IMR-90 (cell line): ENCODE data around the gene LRIG1. TPM values are rescaled to one million over a fixed set of nuclear protein-coding genes. Genes with fewer than 3 reads are reported as not detected.
A peak's percentile ranks its signal among the peaks of the same experiment; 100 is the strongest.

Source experiments
- ATAC-seq: fragments of 200-7000 bp; cut with Tn5 transposase; 2 replicates; pipeline ENCODE4 v1.9.1; 2020; ENCODE audit warnings: low read depth, mild to moderate bottlenecking, moderate library complexity
- Bru-seq: library from RNA; stranded (reverse); fragments of 400-500 nt; gene quantifications from one replicate; lab custom pipeline; 2021; lab: Mats Ljungman, UMichigan
- BruChase-seq, 2 experiments: library from RNA; stranded (reverse); fragments of 400-500 nt; gene quantifications; one replicate each; lab custom pipeline; 2021; lab: Mats Ljungman, UMichigan
- BruUV-seq: library from RNA; stranded (reverse); fragments of 400-500 nt; replicated peaks from 2 replicates; lab custom pipeline; 2021; lab: Mats Ljungman, UMichigan
- CTCF ChIA-PET: fragments of 300-600 bp; formaldehyde crosslinking; extraction: SDS; loops from one replicate; lab custom pipeline; 2021; ENCODE audit warnings: antibody characterized with exemption; lab: Yijun Ruan, JAX
- POLR2A ChIA-PET: fragments of 300-600 bp; sonication (Branson Sonifier 250); formaldehyde crosslinking; loops from one replicate; lab custom pipeline; 2022; ENCODE audit warnings: antibody characterized with exemption; ENCODE audit not compliant: unreplicated experiment; lab: Charles Lee
- DNase-seq: peaks from one replicate; pipeline ENCODE4 v3.0.0; 2013
- H2AFZ ChIP-seq: replicated peaks from 2 replicates; pipeline ENCODE3; 2013; ENCODE audit warnings: low read length, mild to moderate bottlenecking; ENCODE audit not compliant: poor library complexity
- H2AK5ac ChIP-seq: 2 replicates; pipeline ENCODE4 v1.6.1; 2013; ENCODE audit warnings: low read depth, low read length, inconsistent platforms
- H2AK9ac ChIP-seq: replicated peaks from 2 replicates; pipeline ENCODE3; 2013; ENCODE audit warnings: mild to moderate bottlenecking, low read depth, low read length, moderate library complexity; ENCODE audit not compliant: poor library complexity
- H2BK120ac ChIP-seq: 2 replicates; pipeline ENCODE4 v1.6.1; 2013; ENCODE audit warnings: low read depth, low read length, inconsistent platforms
- H2BK15ac ChIP-seq: 3 replicates; pipeline ENCODE4 v1.6.1; 2013; ENCODE audit warnings: low read depth, low read length, inconsistent platforms
- H2BK20ac ChIP-seq: 2 replicates; pipeline ENCODE4 v1.6.1; 2013; ENCODE audit warnings: low read depth, mild to moderate bottlenecking, inconsistent platforms, low read length, moderate library complexity
- H2BK5ac ChIP-seq: 2 replicates; pipeline ENCODE4 v1.6.1; 2013; ENCODE audit warnings: mild to moderate bottlenecking, low read depth, low read length, inconsistent platforms; ENCODE audit not compliant: poor library complexity, severe bottlenecking
- H3K14ac ChIP-seq: replicated peaks from 2 replicates; pipeline ENCODE4 v1.6.1; 2013; ENCODE audit warnings: low read depth, low read length, inconsistent platforms
- H3K18ac ChIP-seq: 2 replicates; pipeline ENCODE4 v1.6.1; 2013; ENCODE audit warnings: low read depth, low read length, control low read depth
- H3K23ac ChIP-seq: 2 replicates; pipeline ENCODE4 v1.6.1; 2013; ENCODE audit warnings: low read depth, low read length, inconsistent platforms
- H3K27ac ChIP-seq: 2 replicates; pipeline ENCODE4 v1.5.1; 2013; ENCODE audit warnings: mild to moderate bottlenecking, control low read depth, low read length; ENCODE audit not compliant: insufficient read depth
- H3K27me3 ChIP-seq: 2 replicates; pipeline ENCODE4 v1.6.1; 2013; ENCODE audit warnings: low read length; ENCODE audit not compliant: control insufficient read depth, insufficient read depth
- H3K36me3 ChIP-seq: 2 replicates; pipeline ENCODE4 v1.6.1; 2013; ENCODE audit warnings: low read length, mixed read lengths; ENCODE audit not compliant: control insufficient read depth, insufficient read depth
- H3K4ac ChIP-seq: 2 replicates; pipeline ENCODE4 v1.6.1; 2013; ENCODE audit warnings: low read depth, low read length, inconsistent platforms
- H3K4me1 ChIP-seq: 2 replicates; pipeline ENCODE4 v1.6.1; 2013; ENCODE audit warnings: low read length, mixed read lengths; ENCODE audit not compliant: control insufficient read depth, insufficient read depth
- H3K4me2 ChIP-seq: 2 replicates; pipeline ENCODE4 v1.6.1; 2013; ENCODE audit warnings: low read depth, mild to moderate bottlenecking, control low read depth, low read length, moderate library complexity
- H3K4me3 ChIP-seq: 2 replicates; pipeline ENCODE4 v1.5.1; 2013; ENCODE audit warnings: low read depth, mild to moderate bottlenecking, control low read depth, low read length, moderate library complexity; ENCODE audit not compliant: insufficient read depth
- H3K56ac ChIP-seq: 2 replicates; pipeline ENCODE4 v1.6.1; 2013; ENCODE audit warnings: low read length, inconsistent platforms; ENCODE audit not compliant: insufficient read depth; ENCODE audit errors: extremely low read depth
- H3K79me1 ChIP-seq, 2 experiments: 2 replicates each; pipeline ENCODE4 v1.6.1; 2013; ENCODE audit warnings: low read length in 2 of 2, inconsistent platforms in 1 of 2, low read depth in 1 of 2
- H3K9ac ChIP-seq: 2 replicates; pipeline ENCODE4 v1.6.1; 2013; ENCODE audit warnings: low read depth, low read length, control low read depth
- H3K9me1 ChIP-seq: 2 replicates; pipeline ENCODE4 v1.6.1; 2013; ENCODE audit warnings: low read length, inconsistent platforms; ENCODE audit not compliant: insufficient read depth
- H3K9me3 ChIP-seq: 2 replicates; pipeline ENCODE4 v1.6.1; 2013; ENCODE audit warnings: low read length; ENCODE audit not compliant: control insufficient read depth, insufficient read depth
- H4K20me1 ChIP-seq: 2 replicates; pipeline ENCODE4 v1.6.1; 2013; ENCODE audit warnings: low read length, inconsistent platforms; ENCODE audit not compliant: insufficient read depth
- H4K5ac ChIP-seq: 2 replicates; pipeline ENCODE4 v1.6.1; 2013; ENCODE audit warnings: mild to moderate bottlenecking, low read depth, low read length, control low read depth
- H4K8ac ChIP-seq, 2 experiments: 2 replicates each; pipeline ENCODE4 v1.6.1; 2013; ENCODE audit warnings: low read depth in 2 of 2, low read length in 2 of 2, control low read depth in 1 of 2, inconsistent platforms in 1 of 2
- H4K91ac ChIP-seq: 2 replicates; pipeline ENCODE4 v1.6.1; 2013; ENCODE audit warnings: low read depth, low read length, inconsistent platforms; ENCODE audit not compliant: insufficient read depth
- BHLHE40 ChIP-seq: fragments of 150-350 bp; IDR thresholded peaks from 2 replicates; pipeline ENCODE4 v1.6.1; 2016; ENCODE audit warnings: mild to moderate bottlenecking, low read depth, low read length
- CEBPB ChIP-seq: IDR thresholded peaks from 2 replicates; pipeline ENCODE4 v1.6.1; 2012; ENCODE audit warnings: low read depth, low read length, improper control_type of control experiment
- MAFK ChIP-seq: IDR thresholded peaks from 2 replicates; pipeline ENCODE4 v1.6.1; 2012; ENCODE audit warnings: low read depth, low read length, improper control_type of control experiment
- MXI1 ChIP-seq: IDR thresholded peaks from 2 replicates; pipeline ENCODE4 v1.6.1; 2012; ENCODE audit warnings: low read depth, mild to moderate bottlenecking, low read length, moderate library complexity, borderline replicate concordance
- WGBS, 2 experiments: methylation state at CpG; one replicate each; pipeline versions ENCODE4 v1.1.5 to v1.1.7; 2013; ENCODE audit warnings: missing lambda C conversion rate in 2 of 2; ENCODE audit not compliant: insufficient read length in 1 of 2; ENCODE audit errors: extremely low coverage in 2 of 2; 5-methylcytosine and 5-hydroxymethylcytosine counted together
- dilution Hi-C: fragments of 300-500 bp; cut with HindIII; formaldehyde crosslinking; loops from one replicate; pipeline ENCODE4 v1.14.3; 2018; ENCODE audit warnings: low sequenced_read_pairs; ENCODE audit not compliant: unreplicated experiment
- in situ Hi-C: fragments of 300-500 bp; cut with MboI; formaldehyde crosslinking; loops from 3 replicates; pipeline ENCODE4 v1.14.3; 2019; ENCODE audit warnings: low sequenced_read_pairs, inconsistent platforms, mixed read lengths
- intact Hi-C: fragments of 100-400 bp; cut with micrococcal nuclease; formaldehyde crosslinking; loops from 2 replicates; pipeline ENCODE4 v1.10.0; 2022
- long read RNA-seq: library from polyadenylated mRNA; unstranded; transcript quantifications from one replicate; pipeline ENCODE4 v2.0.0, GENCODE V29; 2021; ENCODE audit not compliant: unreplicated experiment
- polyA plus RNA-seq, 3 experiments: library from polyadenylated mRNA; depleted of rRNA; stranded (reverse); fragments of >200 nt; gene quantifications; 2 replicates each; pipeline ENCODE4 v1.2.3, GENCODE V29; 2012; ENCODE audit warnings: low replicate concordance in 1 of 3
- total RNA-seq: library from RNA; depleted of rRNA; stranded (reverse); fragments of >200 nt; gene quantifications from 2 replicates; pipeline ENCODE4 v1.2.3, GENCODE V29; 2012; rRNA removed
- TF ChIP-seq, protein P1 (sequence below): conservative IDR thresholded peaks from 2 replicates; pipeline ENCODE4 v1.5.1; 2012; ENCODE audit warnings: mild to moderate bottlenecking, low read depth, low read length, improper control_type of control experiment

LRIG1 gene, protein sequence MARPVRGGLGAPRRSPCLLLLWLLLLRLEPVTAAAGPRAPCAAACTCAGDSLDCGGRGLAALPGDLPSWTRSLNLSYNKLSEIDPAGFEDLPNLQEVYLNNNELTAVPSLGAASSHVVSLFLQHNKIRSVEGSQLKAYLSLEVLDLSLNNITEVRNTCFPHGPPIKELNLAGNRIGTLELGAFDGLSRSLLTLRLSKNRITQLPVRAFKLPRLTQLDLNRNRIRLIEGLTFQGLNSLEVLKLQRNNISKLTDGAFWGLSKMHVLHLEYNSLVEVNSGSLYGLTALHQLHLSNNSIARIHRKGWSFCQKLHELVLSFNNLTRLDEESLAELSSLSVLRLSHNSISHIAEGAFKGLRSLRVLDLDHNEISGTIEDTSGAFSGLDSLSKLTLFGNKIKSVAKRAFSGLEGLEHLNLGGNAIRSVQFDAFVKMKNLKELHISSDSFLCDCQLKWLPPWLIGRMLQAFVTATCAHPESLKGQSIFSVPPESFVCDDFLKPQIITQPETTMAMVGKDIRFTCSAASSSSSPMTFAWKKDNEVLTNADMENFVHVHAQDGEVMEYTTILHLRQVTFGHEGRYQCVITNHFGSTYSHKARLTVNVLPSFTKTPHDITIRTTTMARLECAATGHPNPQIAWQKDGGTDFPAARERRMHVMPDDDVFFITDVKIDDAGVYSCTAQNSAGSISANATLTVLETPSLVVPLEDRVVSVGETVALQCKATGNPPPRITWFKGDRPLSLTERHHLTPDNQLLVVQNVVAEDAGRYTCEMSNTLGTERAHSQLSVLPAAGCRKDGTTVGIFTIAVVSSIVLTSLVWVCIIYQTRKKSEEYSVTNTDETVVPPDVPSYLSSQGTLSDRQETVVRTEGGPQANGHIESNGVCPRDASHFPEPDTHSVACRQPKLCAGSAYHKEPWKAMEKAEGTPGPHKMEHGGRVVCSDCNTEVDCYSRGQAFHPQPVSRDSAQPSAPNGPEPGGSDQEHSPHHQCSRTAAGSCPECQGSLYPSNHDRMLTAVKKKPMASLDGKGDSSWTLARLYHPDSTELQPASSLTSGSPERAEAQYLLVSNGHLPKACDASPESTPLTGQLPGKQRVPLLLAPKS
- total RNA-seq (69.2 and 87.8 TPM in 2 replicates), polyA plus RNA-seq (2012; rRNA removed) (55.9 and 62.8 TPM in 2 replicates), Bru-seq, nascent RNA (percentile 92 among the genes with signal in this experiment), BruChase-seq, experiment 1, labeled RNA remaining after a 6-hour chase (percentile 82 among the genes with signal in this experiment), BruChase-seq, experiment 2, labeled RNA remaining after a 2-hour chase (percentile 79 among the genes with signal in this experiment)
- polyA plus RNA-seq (2012; cell fraction: cytosol; rRNA removed) = 35.1 and 74.2 TPM in 2 replicates
- 87.7 and 98.9 TPM in 2 replicates for polyA plus RNA-seq (2012; cell fraction: nucleus; rRNA removed; ENCODE audit: low replicate concordance)
- long read RNA-seq, full-length matches to known transcripts = 24 of 98 reads
- long read RNA-seq, partial matches to known transcripts = 66 of 98 reads
- long read RNA-seq, other reads (novel, unspliced or antisense) = 8 of 98 reads

DNA sequence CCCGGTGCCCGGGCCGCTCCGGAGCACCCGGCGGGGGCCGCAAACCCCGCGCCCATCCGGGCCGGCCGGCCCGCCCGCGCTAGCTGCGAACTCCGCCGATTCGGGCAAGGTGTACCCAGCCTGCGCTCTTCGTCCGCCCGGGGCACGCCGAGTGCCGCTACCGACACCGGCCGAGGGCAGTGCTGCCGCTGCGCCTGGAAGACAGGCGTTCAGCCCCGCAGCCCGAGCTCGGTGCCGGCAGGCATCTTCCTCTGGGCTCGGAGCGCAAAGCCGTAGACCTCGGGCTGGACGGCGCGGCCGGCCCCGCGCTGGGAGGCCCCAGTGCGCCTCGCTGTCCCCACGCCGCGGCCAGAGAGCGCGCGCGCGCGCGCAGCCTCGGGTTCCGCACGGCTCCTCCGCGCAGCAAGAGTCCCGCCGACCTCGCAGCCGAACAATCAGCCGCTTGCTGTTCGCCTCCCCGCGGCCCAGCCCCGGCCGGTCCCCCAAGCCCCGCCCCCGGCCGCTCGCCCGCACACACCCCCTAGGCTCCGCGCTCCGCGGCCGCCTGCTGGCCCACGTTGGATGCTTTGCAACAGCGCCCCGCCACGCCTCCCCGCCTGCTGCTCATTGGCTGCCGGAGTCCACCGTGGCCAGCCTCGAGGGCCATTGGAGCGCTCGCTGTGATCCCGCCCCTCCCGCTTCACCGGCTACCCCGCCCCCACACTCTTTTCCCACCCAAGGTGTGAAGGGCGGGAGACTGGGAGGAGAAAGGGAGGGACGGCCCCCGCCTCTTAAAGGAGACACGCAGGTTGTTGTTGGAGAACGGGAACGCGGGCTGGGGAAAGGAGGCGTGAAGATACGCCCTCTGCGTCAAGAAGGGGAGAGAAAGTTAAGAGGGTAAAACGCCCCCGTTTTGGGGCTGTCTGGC lies at the start of gene LRIG1:
LRIG1 (minus strand) TSS at position 447 of the 907 bp plus-strand sequence. CDS start 615 bp downstream, outside the sequence.
- Histone ChIP-seq H3K18ac (peak within 1 kb of the TSS; percentile 49; the same call in 1 of the 2 replicates), H2AK9ac (peak within 1 kb of the TSS; percentile 83), H3K56ac (peak within 1 kb of the TSS; percentile 59; the same call in 1 of the 2 replicates), H4K20me1 (peaks cover 20% of the 10 kb centered on the region; the same call in 1 of the 2 replicates), H3K36me3 (no peaks in the 10 kb centered on the region), H3K4me2 (peak within 1 kb of the TSS; percentile 91), H4K5ac (no peak within 1 kb of the TSS), H3K9me3 (no peaks in the 10 kb centered on the region), H2BK20ac (no peak within 1 kb of the TSS), H3K27ac (peak within 1 kb of the TSS; percentile 95), H3K4ac (peak within 1 kb of the TSS; percentile 66), H3K4me3 (peak within 1 kb of the TSS; percentile 97), H3K79me1 (peaks cover 24 to 42% of the 10 kb centered on the region in 2 experiments), H2BK15ac (no peak within 1 kb of the TSS; the same call in 2 of the 3 replicates), H4K8ac (peak within 1 kb of the TSS in 1 of 2 experiments; percentile 17; a peak in 2 of 4 replicates), H2AFZ (peak within 1 kb of the TSS; percentile 87), H3K9ac (peak within 1 kb of the TSS; percentile 96), H3K27me3 (peaks cover 3% of the 10 kb centered on the region; the same call in 1 of the 2 replicates), H3K9me1 (0 out of 2 replicates have a peak, but pooled peaks cover 7% of the 10 kb centered on the region), H2AK5ac (peak within 1 kb of the TSS; percentile 77; the same call in 1 of the 2 replicates), H3K14ac (peak within 1 kb of the TSS; percentile 67), H3K4me1 (peaks cover 1% of the 10 kb centered on the region), H2BK5ac (peak within 1 kb of the TSS; percentile 81), H3K23ac (peak within 1 kb of the TSS; percentile 78), H4K91ac (peak within 1 kb of the TSS; percentile 2; the same call in 1 of the 2 replicates), H2BK120ac (peak within 1 kb of the TSS; percentile 54; the same call in 1 of the 2 replicates)
- DNase-seq (peak; percentile 97), ATAC-seq (peak; percentile 96)
- BruUV-seq = no TSS peak
- dilution Hi-C loops (no loop called here), intact Hi-C loops (loop anchor here (1.0 to 2.0 kb wide), 3 partner anchors 88 to 315 kb away; no protein-coding TSS in a partner anchor), in situ Hi-C loops (loop anchor here (5.0 kb wide), 1 partner anchor 316 kb away; no protein-coding TSS in a partner anchor)
- POLR2A ChIA-PET = no interaction called here
- CTCF ChIA-PET = no interaction called here
- WGBS, 2 experiments = 1% methylated on average over 63 of the region's 109 CpGs; no CpG with 5 or more reads in 1 of the 2 experiments
- TF ChIP-seq BHLHE40 (peak; percentile 88), CEBPB (peak; percentile 52; the same call in 1 of the 2 replicates), MAFK (no peak), MXI1 (peak; percentile 46; the same call in 1 of the 2 replicates)
- TF ChIP-seq, protein P1, sequence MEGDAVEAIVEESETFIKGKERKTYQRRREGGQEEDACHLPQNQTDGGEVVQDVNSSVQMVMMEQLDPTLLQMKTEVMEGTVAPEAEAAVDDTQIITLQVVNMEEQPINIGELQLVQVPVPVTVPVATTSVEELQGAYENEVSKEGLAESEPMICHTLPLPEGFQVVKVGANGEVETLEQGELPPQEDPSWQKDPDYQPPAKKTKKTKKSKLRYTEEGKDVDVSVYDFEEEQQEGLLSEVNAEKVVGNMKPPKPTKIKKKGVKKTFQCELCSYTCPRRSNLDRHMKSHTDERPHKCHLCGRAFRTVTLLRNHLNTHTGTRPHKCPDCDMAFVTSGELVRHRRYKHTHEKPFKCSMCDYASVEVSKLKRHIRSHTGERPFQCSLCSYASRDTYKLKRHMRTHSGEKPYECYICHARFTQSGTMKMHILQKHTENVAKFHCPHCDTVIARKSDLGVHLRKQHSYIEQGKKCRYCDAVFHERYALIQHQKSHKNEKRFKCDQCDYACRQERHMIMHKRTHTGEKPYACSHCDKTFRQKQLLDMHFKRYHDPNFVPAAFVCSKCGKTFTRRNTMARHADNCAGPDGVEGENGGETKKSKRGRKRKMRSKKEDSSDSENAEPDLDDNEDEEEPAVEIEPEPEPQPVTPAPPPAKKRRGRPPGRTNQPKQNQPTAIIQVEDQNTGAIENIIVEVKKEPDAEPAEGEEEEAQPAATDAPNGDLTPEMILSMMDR = peak; percentile 38
